Keratinocyte (primary cell): Measurements from ENCODE around the gene SLA2. TPM values are rescaled to one million over a fixed set of nuclear protein-coding genes. Genes with fewer than 3 reads are reported as not detected.

Experiments
- DNase-seq: peaks from one replicate; pipeline ENCODE4 v3.0.0-alpha.2; 2011; ENCODE audit warnings: low read depth, missing footprints, low spot score
- FAIRE-seq: peaks from 2 replicates; lab custom pipeline; 2011; peaks lifted over from hg19 to GRCh38; lab: Jason Lieb, UNC
- H2AFZ ChIP-seq: 2 replicates; pipeline ENCODE4 v1.6.0; 2012; ENCODE audit warnings: low read length, control low read depth, inconsistent platforms; ENCODE audit not compliant: control insufficient read depth
- H3K27ac ChIP-seq: 2 replicates; pipeline ENCODE4 v1.5.1; 2011; ENCODE audit warnings: low read length; ENCODE audit not compliant: control insufficient read depth, insufficient read depth
- H3K27me3 ChIP-seq: 3 replicates; pipeline ENCODE4 v1.6.0; 2011; ENCODE audit warnings: low read length; ENCODE audit not compliant: control insufficient read depth, insufficient read depth; ENCODE audit errors: extremely low read depth
- H3K36me3 ChIP-seq, 2 experiments: 2 replicates in 1 of 2; 3 replicates in 1 of 2; pipeline ENCODE4 v1.5.1; 2011; ENCODE audit warnings: low read length in 2 of 2, mild to moderate bottlenecking in 1 of 2; ENCODE audit not compliant: control insufficient read depth in 2 of 2, insufficient read depth in 2 of 2; ENCODE audit errors: extremely low read depth in 1 of 2
- H3K4me1 ChIP-seq: 3 replicates; pipeline ENCODE4 v1.5.1; 2011; ENCODE audit warnings: low read length; ENCODE audit not compliant: control insufficient read depth, insufficient read depth; ENCODE audit errors: extremely low read depth
- H3K4me2 ChIP-seq: 3 replicates; pipeline ENCODE4 v1.6.0; 2011; ENCODE audit warnings: low read depth, low read length; ENCODE audit not compliant: control insufficient read depth, insufficient read depth; ENCODE audit errors: extremely low read depth
- H3K4me3 ChIP-seq, 3 experiments: fragments of 200-600 bp in 1 of 3; sonication (generic) in 1 of 3; 2 replicates in 2 of 3; 3 replicates in 1 of 3; pipeline ENCODE4 v1.5.1; 2011 to 2016; ENCODE audit warnings: low read length in 3 of 3, mild to moderate bottlenecking in 3 of 3, control low read depth in 2 of 3, inconsistent platforms in 1 of 3, low read depth in 1 of 3, mixed read lengths in 1 of 3, mixed run types in 1 of 3, moderate library complexity in 1 of 3; ENCODE audit not compliant: control insufficient read depth in 2 of 3, insufficient read depth in 2 of 3; ENCODE audit errors: extremely low read depth in 1 of 3
- H3K79me2 ChIP-seq: 2 replicates; pipeline ENCODE4 v1.6.0; 2012; ENCODE audit warnings: low read length; ENCODE audit not compliant: control insufficient read depth, insufficient read depth
- H3K9ac ChIP-seq: 3 replicates; pipeline ENCODE4 v1.6.0; 2011; ENCODE audit warnings: low read length; ENCODE audit not compliant: control insufficient read depth, insufficient read depth; ENCODE audit errors: extremely low read depth
- H3K9me1 ChIP-seq: 3 replicates; pipeline ENCODE4 v1.6.0; 2011; ENCODE audit warnings: low read length; ENCODE audit not compliant: control insufficient read depth, insufficient read depth; ENCODE audit errors: extremely low read depth
- H3K9me3 ChIP-seq: 2 replicates; pipeline ENCODE4 v1.5.1; 2012; ENCODE audit warnings: low read depth, low read length; ENCODE audit not compliant: control insufficient read depth
- H4K20me1 ChIP-seq: 3 replicates; pipeline ENCODE4 v1.6.0; 2011; ENCODE audit warnings: low read length; ENCODE audit not compliant: control insufficient read depth, insufficient read depth; ENCODE audit errors: extremely low read depth
- CTCF ChIP-seq, 3 experiments: IDR thresholded peaks in 1 of 3; conservative IDR thresholded peaks in 1 of 3; optimal IDR thresholded peaks in 1 of 3; 2 replicates in 2 of 3; 3 replicates in 1 of 3; pipeline versions ENCODE3 to v1.5.1; 2011; ENCODE audit warnings: low read length in 3 of 3, mild to moderate bottlenecking in 3 of 3, moderate library complexity in 2 of 3, control low read depth in 1 of 3, inconsistent platforms in 1 of 3; ENCODE audit not compliant: insufficient read depth in 2 of 3; ENCODE audit errors: extremely low read depth in 1 of 3
- EZH2 ChIP-seq: IDR thresholded peaks from one replicate; pipeline ENCODE4 v1.6.1; 2012; ENCODE audit warnings: inconsistent platforms, mild to moderate bottlenecking, low read length, moderate library complexity
- dilution Hi-C: fragments of 300-500 bp; cut with MboI; formaldehyde crosslinking; loops from one replicate; pipeline ENCODE4 v1.7.0; 2020; ENCODE audit warnings: low sequenced_read_pairs; ENCODE audit not compliant: extremely low pct_ligation_motif_present
- polyA plus RNA-seq, 5 experiments: library from polyadenylated mRNA; depleted of rRNA in 3 of 5; stranded (reverse) in 3 of 5; stranded (forward) in 1 of 5; unstranded in 1 of 5; fragments of >200 nt; gene quantifications; 1 replicate in 1 of 5; 2 replicates in 3 of 5; 3 replicates in 1 of 5; pipeline versions ENCODE4 v1.2.1 to v1.2.3, GENCODE V29; 2011 to 2012; ENCODE audit warnings: missing spikeins in 2 of 5, low read depth in 1 of 5, low replicate concordance in 1 of 5

The SLA2 gene
- polyA plus RNA-seq, 1 donor (not counting 4 experiments of a cell fraction or from before 2014, with no cell fraction given), result 0.04 TPM

- dilution Hi-C loops, result no loop called here
- no peak overlapping the region for H3K27ac ChIP-seq
- H4K20me1 ChIP-seq, result no peaks in the 10 kb centered on the region
- FAIRE-seq, result no peak
- H3K9me3 ChIP-seq, result no peaks in the 10 kb centered on the region
- DNase-seq, result no peak
- H3K4me1 ChIP-seq, result no peaks in the 10 kb centered on the region
- no peak overlapping the region for H2AFZ ChIP-seq
- no peak overlapping the region for H3K9ac ChIP-seq
- H3K27me3 ChIP-seq, result no peaks in the 10 kb centered on the region
- H3K4me3 ChIP-seq, result no peak overlapping the region
- no peaks in the 10 kb centered on the region for H3K9me1 ChIP-seq
- no peaks in the 10 kb centered on the region for H3K79me2 ChIP-seq
- peaks cover 5 to 10% of the 10 kb centered on the region in 2 experiments for H3K36me3 ChIP-seq
- TF ChIP-seq CTCF (optimal IDR thresholded peaks at IDR 0.05 in 1 of 3, IDR thresholded peaks at IDR 0.05 in 1 of 3, conservative IDR thresholded peaks at IDR 0.05 in 1 of 3; ENCODE audit: extremely low read depth in 1 of 3, insufficient read depth in 2 of 3, low read length in 3 of 3), result no peak
- TF ChIP-seq EZH2, result no peak
- no peak overlapping the region for H3K4me2 ChIP-seq
These were observed 40.9 kb upstream of the SLA2 start for GRCh38 chr20:36686944-36687343.

GRCh38 chr20:36686504-36686903, 40.5 kb upstream of the SLA2 start:
- Histone ChIP-seq H3K4me3 (no peak overlapping the region), H3K36me3 (peaks cover 5 to 10% of the 10 kb centered on the region in 2 experiments), H3K9me1 (no peaks in the 10 kb centered on the region), H4K20me1 (no peaks in the 10 kb centered on the region), H3K9ac (no peak overlapping the region), H3K4me1 (no peaks in the 10 kb centered on the region), H3K27me3 (no peaks in the 10 kb centered on the region), H3K79me2 (no peaks in the 10 kb centered on the region), H3K4me2 (no peak overlapping the region), H3K9me3 (no peaks in the 10 kb centered on the region), H2AFZ (no peak overlapping the region), H3K27ac (no peak overlapping the region)
- DNase-seq (no peak), FAIRE-seq (no peak)
- TF ChIP-seq CTCF (optimal IDR thresholded peaks at IDR 0.05 in 1 of 3, IDR thresholded peaks at IDR 0.05 in 1 of 3, conservative IDR thresholded peaks at IDR 0.05 in 1 of 3; ENCODE audit: extremely low read depth in 1 of 3, insufficient read depth in 2 of 3, low read length in 3 of 3), result no peak
- TF ChIP-seq EZH2, result no peak
- dilution Hi-C loops, result no loop called here
